IMR-90 (cell line): Measurements from ENCODE around the gene MED22. TPM values are rescaled to one million over a fixed set of nuclear protein-coding genes. Genes with fewer than 3 reads are reported as not detected.

ENCODE experiments used
- ATAC-seq: fragments of 200-7000 bp; cut with Tn5 transposase; 2 replicates; pipeline ENCODE4 v1.9.1; 2020; ENCODE audit warnings: low read depth, mild to moderate bottlenecking, moderate library complexity
- BruUV-seq: library from RNA; stranded (reverse); fragments of 400-500 nt; replicated peaks from 2 replicates; lab custom pipeline; 2021; lab: Mats Ljungman, UMichigan
- CTCF ChIA-PET: fragments of 300-600 bp; formaldehyde crosslinking; extraction: SDS; loops from one replicate; lab custom pipeline; 2021; ENCODE audit warnings: antibody characterized with exemption; lab: Yijun Ruan, JAX
- POLR2A ChIA-PET: fragments of 300-600 bp; sonication (Branson Sonifier 250); formaldehyde crosslinking; loops from one replicate; lab custom pipeline; 2022; ENCODE audit warnings: antibody characterized with exemption; ENCODE audit not compliant: unreplicated experiment; lab: Charles Lee
- DNase-seq: peaks from one replicate; pipeline ENCODE4 v3.0.0; 2013
- H2AFZ ChIP-seq: replicated peaks from 2 replicates; pipeline ENCODE3; 2013; ENCODE audit warnings: low read length, mild to moderate bottlenecking; ENCODE audit not compliant: poor library complexity
- H2AK5ac ChIP-seq: 2 replicates; pipeline ENCODE4 v1.6.1; 2013; ENCODE audit warnings: low read depth, low read length, inconsistent platforms
- H2AK9ac ChIP-seq: replicated peaks from 2 replicates; pipeline ENCODE3; 2013; ENCODE audit warnings: mild to moderate bottlenecking, low read depth, low read length, moderate library complexity; ENCODE audit not compliant: poor library complexity
- H2BK120ac ChIP-seq: 2 replicates; pipeline ENCODE4 v1.6.1; 2013; ENCODE audit warnings: low read depth, low read length, inconsistent platforms
- H2BK15ac ChIP-seq: 3 replicates; pipeline ENCODE4 v1.6.1; 2013; ENCODE audit warnings: low read depth, low read length, inconsistent platforms
- H2BK20ac ChIP-seq: 2 replicates; pipeline ENCODE4 v1.6.1; 2013; ENCODE audit warnings: low read depth, mild to moderate bottlenecking, inconsistent platforms, low read length, moderate library complexity
- H2BK5ac ChIP-seq: 2 replicates; pipeline ENCODE4 v1.6.1; 2013; ENCODE audit warnings: mild to moderate bottlenecking, low read depth, low read length, inconsistent platforms; ENCODE audit not compliant: poor library complexity, severe bottlenecking
- H3K14ac ChIP-seq: replicated peaks from 2 replicates; pipeline ENCODE4 v1.6.1; 2013; ENCODE audit warnings: low read depth, low read length, inconsistent platforms
- H3K18ac ChIP-seq: 2 replicates; pipeline ENCODE4 v1.6.1; 2013; ENCODE audit warnings: low read depth, low read length, control low read depth
- H3K23ac ChIP-seq: 2 replicates; pipeline ENCODE4 v1.6.1; 2013; ENCODE audit warnings: low read depth, low read length, inconsistent platforms
- H3K27ac ChIP-seq: 2 replicates; pipeline ENCODE4 v1.5.1; 2013; ENCODE audit warnings: mild to moderate bottlenecking, control low read depth, low read length; ENCODE audit not compliant: insufficient read depth
- H3K27me3 ChIP-seq: 2 replicates; pipeline ENCODE4 v1.6.1; 2013; ENCODE audit warnings: low read length; ENCODE audit not compliant: control insufficient read depth, insufficient read depth
- H3K36me3 ChIP-seq: 2 replicates; pipeline ENCODE4 v1.6.1; 2013; ENCODE audit warnings: low read length, mixed read lengths; ENCODE audit not compliant: control insufficient read depth, insufficient read depth
- H3K4ac ChIP-seq: 2 replicates; pipeline ENCODE4 v1.6.1; 2013; ENCODE audit warnings: low read depth, low read length, inconsistent platforms
- H3K4me1 ChIP-seq: 2 replicates; pipeline ENCODE4 v1.6.1; 2013; ENCODE audit warnings: low read length, mixed read lengths; ENCODE audit not compliant: control insufficient read depth, insufficient read depth
- H3K4me2 ChIP-seq: 2 replicates; pipeline ENCODE4 v1.6.1; 2013; ENCODE audit warnings: low read depth, mild to moderate bottlenecking, control low read depth, low read length, moderate library complexity
- H3K4me3 ChIP-seq: 2 replicates; pipeline ENCODE4 v1.5.1; 2013; ENCODE audit warnings: low read depth, mild to moderate bottlenecking, control low read depth, low read length, moderate library complexity; ENCODE audit not compliant: insufficient read depth
- H3K56ac ChIP-seq: 2 replicates; pipeline ENCODE4 v1.6.1; 2013; ENCODE audit warnings: low read length, inconsistent platforms; ENCODE audit not compliant: insufficient read depth; ENCODE audit errors: extremely low read depth
- H3K79me1 ChIP-seq, 2 experiments: 2 replicates each; pipeline ENCODE4 v1.6.1; 2013; ENCODE audit warnings: low read length in 2 of 2, inconsistent platforms in 1 of 2, low read depth in 1 of 2
- H3K9ac ChIP-seq: 2 replicates; pipeline ENCODE4 v1.6.1; 2013; ENCODE audit warnings: low read depth, low read length, control low read depth
- H3K9me1 ChIP-seq: 2 replicates; pipeline ENCODE4 v1.6.1; 2013; ENCODE audit warnings: low read length, inconsistent platforms; ENCODE audit not compliant: insufficient read depth
- H3K9me3 ChIP-seq: 2 replicates; pipeline ENCODE4 v1.6.1; 2013; ENCODE audit warnings: low read length; ENCODE audit not compliant: control insufficient read depth, insufficient read depth
- H4K20me1 ChIP-seq: 2 replicates; pipeline ENCODE4 v1.6.1; 2013; ENCODE audit warnings: low read length, inconsistent platforms; ENCODE audit not compliant: insufficient read depth
- H4K5ac ChIP-seq: 2 replicates; pipeline ENCODE4 v1.6.1; 2013; ENCODE audit warnings: mild to moderate bottlenecking, low read depth, low read length, control low read depth
- H4K8ac ChIP-seq, 2 experiments: 2 replicates each; pipeline ENCODE4 v1.6.1; 2013; ENCODE audit warnings: low read depth in 2 of 2, low read length in 2 of 2, control low read depth in 1 of 2, inconsistent platforms in 1 of 2
- H4K91ac ChIP-seq: 2 replicates; pipeline ENCODE4 v1.6.1; 2013; ENCODE audit warnings: low read depth, low read length, inconsistent platforms; ENCODE audit not compliant: insufficient read depth
- ELK1 ChIP-seq: fragments of 150-350 bp; IDR thresholded peaks from 2 replicates; pipeline ENCODE4 v1.6.1; 2016; ENCODE audit warnings: low read depth, mild to moderate bottlenecking, low read length, moderate library complexity, borderline replicate concordance
- FOS ChIP-seq: fragments of 150-350 bp; IDR thresholded peaks from 2 replicates; pipeline ENCODE4 v1.6.1; 2016; ENCODE audit warnings: low read depth, low read length
- MAZ ChIP-seq: IDR thresholded peaks from 2 replicates; pipeline ENCODE4 v1.6.1; 2012; ENCODE audit warnings: low read depth, mild to moderate bottlenecking, low read length, improper control_type of control experiment, moderate library complexity, borderline replicate concordance
- MXI1 ChIP-seq: IDR thresholded peaks from 2 replicates; pipeline ENCODE4 v1.6.1; 2012; ENCODE audit warnings: low read depth, mild to moderate bottlenecking, low read length, moderate library complexity, borderline replicate concordance
- RCOR1 ChIP-seq: IDR thresholded peaks from 2 replicates; pipeline ENCODE4 v1.6.1; 2012; ENCODE audit warnings: mild to moderate bottlenecking, low read length, improper control_type of control experiment; ENCODE audit not compliant: insufficient replicate concordance
- WGBS, 2 experiments: methylation state at CpG; one replicate each; pipeline versions ENCODE4 v1.1.5 to v1.1.7; 2013; ENCODE audit warnings: missing lambda C conversion rate in 2 of 2; ENCODE audit not compliant: insufficient read length in 1 of 2; ENCODE audit errors: extremely low coverage in 2 of 2; 5-methylcytosine and 5-hydroxymethylcytosine counted together
- dilution Hi-C: fragments of 300-500 bp; cut with HindIII; formaldehyde crosslinking; loops from one replicate; pipeline ENCODE4 v1.14.3; 2018; ENCODE audit warnings: low sequenced_read_pairs; ENCODE audit not compliant: unreplicated experiment
- in situ Hi-C: fragments of 300-500 bp; cut with MboI; formaldehyde crosslinking; loops from 3 replicates; pipeline ENCODE4 v1.14.3; 2019; ENCODE audit warnings: low sequenced_read_pairs, inconsistent platforms, mixed read lengths
- intact Hi-C: fragments of 100-400 bp; cut with micrococcal nuclease; formaldehyde crosslinking; loops from 2 replicates; pipeline ENCODE4 v1.10.0; 2022
- polyA plus RNA-seq, 3 experiments: library from polyadenylated mRNA; depleted of rRNA; stranded (reverse); fragments of >200 nt; gene quantifications; 2 replicates each; pipeline ENCODE4 v1.2.3, GENCODE V29; 2012; ENCODE audit warnings: low replicate concordance in 1 of 3
- total RNA-seq: library from RNA; depleted of rRNA; stranded (reverse); fragments of >200 nt; gene quantifications from 2 replicates; pipeline ENCODE4 v1.2.3, GENCODE V29; 2012

MED22 gene
- total and polyA plus RNA-seq, 2 of the 4 experiments (the other 2 are of a cell fraction): 7.9 to 28.3 TPM

- Histone ChIP-seq H3K4me1 (peaks cover 6% of the 10 kb centered on the region), H4K20me1 (peaks cover 96% of the 10 kb centered on the region), H2AK5ac (no peak overlapping the region), H3K56ac (no peak overlapping the region), H4K91ac (no peak overlapping the region), H3K14ac (no peak overlapping the region), H3K23ac (no peak overlapping the region), H2BK15ac (no peak overlapping the region), H3K4me3 (no peak overlapping the region), H2AK9ac (no peak overlapping the region), H4K5ac (no peak overlapping the region), H3K27me3 (no peaks in the 10 kb centered on the region), H3K9me3 (no peaks in the 10 kb centered on the region), H3K79me1 (peaks cover 33 to 79% of the 10 kb centered on the region in 2 experiments), H2BK120ac (no peak overlapping the region), H2BK5ac (no peak overlapping the region), H3K36me3 (peaks cover 86% of the 10 kb centered on the region), H4K8ac (no peak overlapping the region), H3K4me2 (no peak overlapping the region), H2BK20ac (no peak overlapping the region), H2AFZ (no peak overlapping the region), H3K9ac (no peak overlapping the region), H3K4ac (no peak overlapping the region), H3K18ac (no peak overlapping the region), H3K9me1 (peaks cover 22% of the 10 kb centered on the region), H3K27ac (no peak overlapping the region)
- WGBS, 2 experiments: 100% methylated on average over 2 of the region's 11 CpGs; no CpG with 5 or more reads in 1 of the 2 experiments
- ATAC-seq (no peak), DNase-seq (no peak)
- ChIA-PET CTCF (no interaction called here), POLR2A (no interaction called here)
- BruUV-seq: no TSS peak
- in situ Hi-C loops: no loop called here
- dilution Hi-C loops: no loop called here
- intact Hi-C loops: no loop called here
- TF ChIP-seq MAZ (no peak), RCOR1 (no peak), ELK1 (no peak), FOS (no peak), MXI1 (no peak)
Observed at GRCh38 chr9:133366435-133366834, 18.5 kb upstream of the MED22 start.
